GM21619 (cell line): ENCODE results near the gene STX4.
"Not testable (repeated sequence)": the region's sequence is repeated elsewhere in the genome, so short reads cannot be mapped to it uniquely, and the experiment has no call there.

ENCODE experiments used
- ATAC-seq: cut with Tn5 transposase; IDR thresholded peaks from one replicate; pipeline ENCODE4 v1.9.1; 2021; ENCODE audit not compliant: unreplicated experiment

STX4 gene

DNA sequence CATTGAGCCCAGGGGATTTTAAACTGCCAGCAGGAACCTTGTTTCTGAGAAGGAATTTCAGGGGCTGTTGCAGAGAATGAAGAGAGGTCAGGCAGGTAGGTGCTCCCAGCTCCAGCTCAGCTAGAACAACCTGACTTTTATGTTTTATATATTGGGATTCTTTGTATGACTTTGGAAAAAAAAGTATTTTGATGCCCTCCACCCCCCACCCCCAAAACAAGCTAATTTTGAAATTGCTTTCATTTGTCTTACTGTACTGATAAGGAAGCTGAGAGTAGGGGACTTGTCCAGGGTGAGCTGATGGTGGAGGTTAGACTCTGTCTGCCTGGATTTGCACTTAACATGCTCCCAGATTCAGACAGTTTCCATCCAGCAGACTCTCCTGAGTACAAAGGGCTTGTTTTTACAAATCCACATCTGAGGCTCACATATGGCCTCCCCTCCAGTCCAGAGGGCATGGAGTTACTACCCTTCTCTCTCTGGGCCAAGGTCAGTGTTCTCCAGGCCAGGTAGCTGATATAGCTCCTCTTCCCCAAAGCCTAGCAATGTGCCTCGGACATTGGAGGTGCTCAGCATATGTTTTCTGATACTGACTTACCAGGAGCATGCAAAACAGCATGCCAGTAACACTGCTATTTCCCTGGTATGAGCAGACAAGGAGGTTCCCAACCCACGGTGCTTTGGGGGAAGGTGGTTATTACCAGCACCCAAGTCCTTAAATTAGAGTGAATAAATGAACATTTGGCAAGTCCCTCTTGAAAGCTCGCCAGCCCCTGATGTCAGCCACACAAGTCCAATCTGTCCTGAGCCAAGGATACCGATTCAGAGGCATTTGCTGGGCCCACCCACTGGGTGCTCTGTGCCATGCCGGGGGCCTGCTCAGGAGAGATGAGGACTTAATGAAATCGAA lies 34.3 kb upstream of the STX4 start:
- no peak for ATAC-seq

DNA sequence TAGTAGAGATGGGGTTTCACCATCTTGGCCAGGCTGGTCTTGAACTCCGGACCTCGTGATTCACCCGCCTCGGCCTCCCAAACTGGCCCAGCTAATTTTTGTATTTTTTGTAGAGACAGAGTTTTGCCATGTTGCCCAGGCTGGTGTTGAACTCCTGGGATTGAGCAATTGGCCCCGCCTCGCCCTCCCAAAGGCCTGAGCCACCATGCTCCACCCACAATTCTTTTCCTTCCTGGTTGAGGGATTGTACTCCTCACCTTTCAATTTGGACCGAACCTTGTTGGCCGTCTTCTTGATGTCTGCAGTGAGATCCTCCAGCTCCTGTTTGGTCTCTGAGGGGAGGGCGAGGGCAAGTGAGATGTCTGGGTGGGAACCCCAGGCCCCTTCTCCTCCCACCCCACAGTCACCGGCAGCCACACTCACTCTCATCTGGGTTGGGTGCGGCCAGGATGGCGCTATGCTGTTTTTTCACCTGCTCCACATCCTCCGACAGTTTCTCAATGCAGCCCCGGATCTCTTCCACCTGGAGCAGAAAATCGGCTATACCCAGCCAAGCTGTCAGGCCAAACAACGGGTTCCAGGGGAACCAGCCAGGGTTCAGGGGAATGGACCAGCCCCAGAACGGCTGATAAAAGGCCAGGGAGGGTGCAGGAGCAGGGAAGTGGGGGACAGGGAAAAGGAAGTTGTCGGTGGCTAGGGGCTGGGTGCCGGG lies 32.5 kb upstream of the STX4 start:
- no peak for ATAC-seq

DNA sequence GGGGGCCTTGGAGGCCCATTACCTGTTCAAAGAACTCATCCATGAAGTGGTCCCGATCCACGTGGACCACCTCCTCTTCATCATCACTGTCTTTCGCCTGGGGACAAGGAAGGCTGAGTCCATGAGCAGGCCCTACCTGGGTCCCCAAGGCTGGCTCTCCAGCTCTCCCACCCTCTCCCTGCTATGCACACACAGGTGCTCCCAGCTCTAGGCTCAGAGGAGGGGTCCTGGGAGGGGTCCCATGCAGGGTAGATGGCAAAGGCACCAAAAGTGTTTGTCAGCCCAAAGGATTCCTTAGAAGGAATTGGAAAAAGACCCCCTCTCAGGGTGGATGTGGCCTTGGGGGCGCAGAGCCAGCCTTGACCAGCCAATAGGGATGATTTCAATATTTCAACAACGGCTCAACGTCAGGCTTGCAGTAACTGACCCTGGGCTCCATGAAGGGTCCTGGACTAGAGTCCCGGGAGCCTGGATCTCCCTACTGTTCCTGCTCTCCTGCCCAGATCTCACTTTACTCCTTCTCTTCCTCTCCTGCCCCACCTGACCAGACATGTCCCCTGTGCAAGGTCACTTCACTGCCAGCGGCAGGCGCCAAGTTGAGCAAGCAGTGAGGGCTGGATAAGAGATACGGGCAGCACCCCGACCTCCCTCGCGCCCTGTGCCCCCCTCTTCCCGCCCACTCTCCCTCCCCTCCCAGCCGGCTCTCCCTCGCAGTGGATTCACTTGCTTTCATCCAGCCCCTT lies 31.7 kb upstream of the STX4 start:
- ATAC-seq = no peak

DNA sequence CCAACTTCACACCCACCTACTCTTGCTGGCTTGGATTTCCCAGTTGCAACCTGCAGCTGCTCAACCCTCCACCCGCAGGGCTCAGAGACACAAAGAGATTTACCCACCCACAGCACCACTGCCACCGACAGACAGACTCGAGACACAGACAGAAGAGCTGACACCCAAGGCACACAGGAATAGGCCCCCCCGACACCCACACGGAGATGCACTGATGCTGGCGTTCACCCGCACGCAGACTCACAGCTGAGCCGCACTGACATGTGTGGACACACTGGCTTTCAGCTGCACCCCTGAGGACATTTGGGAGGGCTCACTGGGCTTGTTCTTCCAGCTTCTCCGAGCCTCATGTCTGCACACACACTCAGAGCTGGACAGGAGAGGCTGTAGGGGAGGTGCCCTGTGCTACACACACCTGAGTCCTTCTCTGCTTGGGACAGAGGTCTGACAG lies 31.1 kb upstream of the STX4 start:
- no peak for ATAC-seq

DNA sequence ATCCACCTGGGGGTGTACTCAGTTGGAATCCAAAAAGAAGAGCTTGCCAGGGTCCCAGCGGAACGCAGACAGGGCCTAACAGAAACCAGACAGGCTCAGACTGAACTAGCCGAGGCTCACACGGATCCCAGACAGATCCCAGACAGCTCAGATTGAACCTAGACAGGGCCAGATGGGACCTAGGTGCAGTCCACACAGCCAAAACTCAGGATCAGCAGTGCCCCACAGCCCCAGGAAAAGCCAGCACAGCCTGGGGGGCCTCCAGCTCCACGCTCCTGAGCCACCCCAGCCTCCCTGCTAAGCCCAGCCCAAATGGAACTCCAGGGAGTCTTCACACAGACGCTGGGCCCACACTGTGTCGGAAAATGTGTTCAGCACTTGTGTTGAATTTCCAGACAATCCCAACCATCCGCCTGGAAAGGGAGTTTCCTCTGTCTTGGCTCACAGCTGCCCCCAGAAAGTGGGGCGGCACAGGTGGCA lies 30.5 kb upstream of the STX4 start:
- no peak for ATAC-seq

DNA sequence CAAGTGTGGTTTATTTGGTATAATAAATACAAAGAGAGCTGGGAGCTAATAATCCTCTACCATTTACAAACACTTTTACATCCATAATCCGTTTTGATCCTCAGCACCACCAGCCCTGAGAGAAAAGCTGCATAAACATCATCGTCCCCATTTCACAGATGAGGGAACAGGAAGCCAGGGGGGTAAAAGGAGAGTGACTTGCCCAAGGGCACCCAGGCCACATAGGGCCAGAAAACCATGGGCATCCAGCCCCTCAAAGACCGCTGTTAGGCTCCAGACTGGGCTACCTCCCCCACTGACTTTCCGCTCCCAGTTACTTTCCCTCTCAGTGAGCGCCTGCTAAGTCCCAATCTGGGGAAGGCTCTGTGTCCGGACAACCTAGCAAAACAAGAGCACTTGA lies 29.6 kb upstream of the STX4 start:
- no peak for ATAC-seq

DNA sequence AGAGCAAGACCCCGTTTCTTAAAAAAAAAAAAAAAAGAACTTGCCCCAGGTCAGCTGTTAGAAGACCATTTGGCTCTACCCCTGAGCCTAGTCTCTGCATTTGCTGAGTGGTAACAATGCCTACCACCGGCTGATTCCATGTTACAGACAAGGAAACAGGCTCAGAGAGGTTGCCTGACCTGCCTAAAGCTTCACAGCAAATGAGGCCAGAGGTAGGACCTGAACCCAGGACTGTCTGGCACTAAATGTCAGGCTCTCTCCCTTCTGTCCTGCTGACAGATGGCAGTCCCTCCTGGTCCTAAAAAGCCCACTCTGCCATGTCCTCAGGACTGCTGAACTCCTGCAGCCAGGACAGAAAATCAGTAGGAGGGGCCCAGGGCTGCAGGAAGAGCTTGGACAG lies 28.7 kb upstream of the STX4 start:
- ATAC-seq = no peak

DNA sequence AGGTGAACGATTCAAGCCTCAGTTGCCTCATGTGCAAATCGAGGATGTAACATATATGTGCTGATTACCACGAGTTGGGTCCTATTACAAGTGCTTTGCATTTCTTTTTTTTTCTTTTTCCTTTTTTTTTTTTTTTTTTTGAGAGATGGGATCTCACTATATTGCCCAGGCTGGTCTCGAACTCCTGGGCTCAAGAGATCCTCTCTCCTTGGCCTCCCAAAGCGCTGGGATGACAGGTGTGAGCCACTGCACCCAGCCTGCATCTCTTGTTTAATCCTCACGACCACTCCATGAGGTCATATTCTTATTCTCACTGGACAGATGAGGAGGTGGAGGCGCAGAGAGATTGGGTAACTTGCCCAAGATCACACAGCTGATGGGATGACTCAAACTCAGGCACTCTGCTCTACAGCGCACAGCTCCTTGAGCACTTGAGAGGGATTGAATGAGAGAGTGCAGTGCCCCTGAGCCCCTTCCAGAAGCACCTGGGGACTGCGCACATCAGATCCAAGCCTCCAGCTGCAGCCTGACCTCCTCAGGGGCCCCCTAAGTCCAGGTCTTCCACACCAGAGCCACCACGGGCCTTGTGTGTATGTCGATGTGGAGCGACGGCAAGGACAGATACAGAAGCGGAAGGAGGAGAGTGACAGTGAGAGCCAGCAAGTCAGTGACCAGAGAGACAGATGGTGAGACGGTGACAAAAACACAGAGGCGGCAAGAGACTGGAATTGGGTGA lies 27.8 kb upstream of the STX4 start:
- ATAC-seq = no peak

DNA sequence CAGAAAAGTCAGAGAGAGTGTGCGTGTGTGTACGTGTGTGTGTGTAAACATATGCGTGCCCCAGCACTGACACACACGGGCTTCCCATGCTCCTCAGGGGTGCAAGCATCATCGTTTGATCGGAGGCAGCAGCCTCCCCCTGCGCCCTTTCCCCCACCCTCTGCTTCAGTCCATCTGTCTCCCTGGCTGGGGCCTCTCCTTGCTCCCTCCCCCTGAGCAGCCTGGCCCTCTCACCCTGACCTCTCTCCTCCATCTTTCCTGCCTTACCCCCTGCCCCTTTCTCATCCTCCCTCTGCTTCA lies 27.3 kb upstream of the STX4 start:
- no peak for ATAC-seq

DNA sequence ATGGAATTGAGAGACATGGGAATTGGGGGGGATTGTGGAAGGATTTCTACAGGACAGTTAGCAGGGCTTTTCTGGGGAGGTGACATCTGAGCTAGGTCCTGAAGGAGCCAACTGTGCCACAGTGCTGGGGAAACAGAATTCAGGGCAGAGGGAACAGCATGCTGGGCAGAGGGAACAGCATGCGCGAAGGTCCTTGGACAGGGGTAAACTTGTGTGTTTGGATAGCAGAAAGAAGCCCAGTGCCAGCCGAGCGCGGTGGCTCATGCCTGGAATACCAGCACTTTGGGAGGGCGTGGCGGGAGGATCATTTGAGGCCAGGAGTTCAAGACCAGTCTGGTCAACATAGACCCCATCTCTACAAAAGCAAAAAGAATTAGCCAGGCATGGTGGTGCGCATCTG lies 26.8 kb upstream of the STX4 start:
- no peak for ATAC-seq

DNA sequence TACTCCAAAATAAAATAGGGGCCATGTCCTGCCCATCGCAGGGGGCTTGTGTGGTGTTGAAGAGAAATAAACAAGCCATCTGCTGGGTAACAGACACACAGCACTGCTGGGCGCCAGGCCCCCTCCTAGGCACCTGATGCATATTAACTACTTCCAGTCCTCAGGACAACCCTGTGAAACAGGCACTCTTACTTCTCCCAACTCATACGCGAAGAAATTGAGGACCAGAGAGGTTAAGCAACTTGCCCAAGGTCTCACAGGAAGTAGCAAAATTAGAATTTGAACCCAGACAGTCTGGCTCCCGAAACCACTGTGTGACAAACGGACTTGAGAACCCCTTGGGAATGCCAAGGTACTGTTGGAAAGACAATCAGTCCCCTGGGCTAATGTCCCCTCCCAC lies 25.7 kb upstream of the STX4 start:
- ATAC-seq = no peak

DNA sequence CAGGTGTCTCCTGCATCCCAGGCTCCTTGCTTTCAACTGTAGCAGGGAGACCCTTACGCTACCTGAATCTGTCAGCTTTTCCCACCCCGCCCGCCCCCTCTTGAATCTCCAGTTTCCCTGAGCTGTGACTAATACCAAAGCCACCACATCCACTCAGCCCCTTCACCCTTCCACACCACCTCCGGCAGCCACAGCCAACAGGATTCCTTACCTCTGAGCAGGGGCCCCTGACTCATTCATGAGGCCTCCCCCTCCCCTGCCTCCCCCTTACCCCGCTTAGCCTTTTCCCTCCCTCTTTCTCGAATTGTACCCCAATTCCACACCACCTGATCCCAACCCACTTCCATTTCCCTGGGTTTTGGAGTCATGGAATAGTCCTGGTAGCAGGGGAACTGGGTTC lies 25.2 kb upstream of the STX4 start:
- ATAC-seq = no peak

DNA sequence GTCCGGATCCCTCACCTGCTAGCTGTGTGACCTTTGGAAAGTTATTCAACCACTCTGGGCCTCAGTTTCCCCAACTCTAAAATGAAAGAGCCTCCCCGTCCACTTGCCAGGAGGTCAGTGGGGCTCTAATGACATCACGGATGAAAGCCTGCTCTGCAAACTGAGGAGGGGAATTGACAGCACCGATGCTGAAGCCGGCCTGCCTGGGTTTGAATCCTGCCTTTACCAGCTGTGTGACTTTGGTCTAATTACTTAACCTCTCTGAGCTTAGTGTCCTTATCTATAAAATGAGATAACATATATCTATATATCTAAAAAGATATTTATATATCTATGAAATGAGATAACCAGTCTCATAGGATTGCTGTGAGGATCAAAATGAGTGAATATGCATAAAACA lies 24.8 kb upstream of the STX4 start:
- no peak for ATAC-seq

DNA sequence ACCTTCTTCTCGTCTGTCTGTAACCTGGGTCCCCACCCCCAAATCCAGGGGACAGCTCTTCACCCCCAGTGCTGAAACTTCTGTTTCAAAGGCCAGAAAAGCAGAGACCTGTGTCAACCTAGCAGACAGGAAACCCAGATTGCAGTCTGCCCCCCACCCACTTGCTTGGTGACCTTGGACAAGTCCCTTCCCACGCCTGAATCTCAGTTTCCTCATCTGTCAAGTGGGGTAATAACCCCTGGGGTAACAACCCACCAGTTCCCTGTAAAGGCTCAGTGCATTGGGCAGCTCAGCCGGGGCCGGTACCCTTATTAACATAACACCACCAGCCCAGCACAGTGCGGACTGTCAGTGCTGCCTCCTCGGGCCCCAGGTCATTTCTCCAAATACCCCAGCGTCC lies 24.2 kb upstream of the STX4 start:
- no peak for ATAC-seq

DNA sequence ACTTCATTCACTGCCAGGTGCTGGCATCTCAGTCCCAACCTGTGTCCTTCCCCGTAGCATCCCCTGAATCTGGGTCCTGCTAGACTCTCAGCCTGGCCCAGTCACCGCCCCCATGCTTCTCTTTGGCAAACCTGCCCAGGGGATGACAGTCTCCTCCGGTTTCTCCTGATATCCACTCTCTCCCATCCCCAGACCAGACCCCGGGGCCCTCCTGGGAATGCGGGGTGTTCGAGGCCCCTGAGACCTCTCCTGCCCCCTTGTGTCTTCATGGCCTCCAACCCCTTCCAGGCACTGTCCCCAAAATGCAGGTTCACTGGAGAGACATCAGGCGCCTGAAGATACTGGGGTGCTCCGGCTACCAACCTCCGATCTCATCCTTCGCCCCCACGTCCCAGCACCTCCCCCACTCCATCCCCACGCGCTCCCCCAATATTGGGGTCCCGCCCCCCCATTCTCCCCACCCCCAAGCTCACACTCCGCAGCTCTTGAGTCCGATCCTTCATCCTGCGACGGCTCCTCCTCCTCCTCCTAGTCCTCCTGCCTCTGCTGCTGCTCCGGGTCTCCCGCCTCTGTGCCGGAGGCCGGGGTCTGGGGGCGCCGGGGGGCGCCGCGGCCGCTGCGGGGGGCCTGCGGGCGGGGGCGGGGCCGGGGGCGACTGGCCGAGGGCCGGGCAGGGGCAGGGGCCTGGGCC lies 23.3 kb upstream of the STX4 start:
- no peak for ATAC-seq

DNA sequence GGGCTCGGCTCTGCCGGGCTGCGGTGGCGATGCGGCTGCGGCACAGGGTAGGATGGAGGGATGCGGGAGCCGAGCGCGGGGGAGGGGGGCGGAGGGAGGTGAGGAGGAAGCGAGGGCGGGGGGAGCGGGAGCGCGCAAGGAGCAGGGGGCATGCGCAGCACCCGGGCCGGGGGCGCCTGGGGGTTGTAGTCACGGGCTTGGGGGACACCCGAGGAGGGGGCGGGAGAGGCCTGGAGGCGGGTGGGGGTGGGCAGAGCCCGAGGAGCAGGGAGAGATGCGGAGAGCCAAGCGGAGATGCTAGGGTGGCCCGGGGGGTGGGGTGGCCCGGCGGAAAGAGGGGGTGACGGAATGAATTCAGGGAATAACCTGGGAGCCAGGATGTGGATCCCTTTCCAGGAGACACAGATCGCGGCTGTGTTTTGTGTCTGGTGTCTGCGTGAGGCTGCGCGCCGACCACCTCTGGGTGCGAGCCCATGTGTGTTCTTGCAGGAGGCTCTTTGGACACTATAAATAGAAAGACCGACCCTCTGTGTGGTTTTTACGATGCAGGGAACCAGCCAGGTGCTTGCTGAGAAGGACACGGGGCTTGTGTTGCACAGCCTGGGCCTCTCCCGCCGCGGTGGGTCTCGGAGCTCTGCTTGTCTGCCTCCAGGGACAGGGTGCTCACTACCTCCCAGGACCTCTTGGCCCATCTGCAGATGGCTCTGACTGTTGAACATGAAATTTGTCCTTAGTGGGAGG lies 22.6 kb upstream of the STX4 start, which contains the start of gene STX1B:
Gene STX1B, minus strand, starts transcription at position 54 of the 741 bp plus-strand sequence. CDS start 242 bp downstream, outside the sequence.
- ATAC-seq = no peak

DNA sequence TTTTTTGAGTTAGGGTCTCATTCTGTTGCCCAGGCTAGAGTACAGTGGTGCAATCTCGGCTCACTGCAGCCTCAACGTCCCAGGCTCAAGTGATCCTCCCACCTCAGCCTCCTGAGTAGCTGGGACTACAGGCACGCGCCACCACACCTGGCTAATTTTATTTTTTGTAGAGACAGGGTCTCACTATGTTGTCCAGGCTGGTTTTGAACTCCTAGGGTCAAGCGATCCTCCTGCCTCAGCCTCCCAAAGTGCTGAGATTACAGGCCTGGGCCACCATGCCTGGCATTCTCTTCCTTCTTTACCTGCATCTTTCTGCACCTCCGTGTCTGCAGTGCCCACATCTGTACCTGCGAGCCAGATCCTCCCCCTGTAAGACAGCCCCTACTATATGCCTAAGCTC lies 21.5 kb upstream of the STX4 start:
- ATAC-seq = not testable (repeated sequence)

DNA sequence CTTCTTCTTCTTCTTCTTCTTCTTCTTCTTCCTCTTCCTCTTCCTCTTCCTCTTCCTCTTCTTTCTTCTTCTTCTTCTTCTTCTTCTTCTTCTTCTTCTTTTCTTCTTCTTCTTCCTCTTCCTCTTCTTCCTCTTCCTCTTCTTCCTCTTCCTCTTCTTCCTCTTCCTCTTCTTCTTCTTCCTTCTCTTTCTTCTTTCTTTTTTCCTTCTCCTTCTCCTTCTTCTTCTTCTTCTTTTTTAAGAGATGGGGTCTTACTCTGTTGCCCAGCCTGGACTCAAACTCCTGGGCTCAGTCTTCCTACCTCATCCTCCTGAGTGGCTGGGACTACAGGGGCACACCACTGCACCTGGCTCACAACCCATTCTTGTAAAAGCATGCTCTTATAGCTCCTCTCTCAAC lies 20.1 kb upstream of the STX4 start:
- ATAC-seq = not testable (repeated sequence)

DNA sequence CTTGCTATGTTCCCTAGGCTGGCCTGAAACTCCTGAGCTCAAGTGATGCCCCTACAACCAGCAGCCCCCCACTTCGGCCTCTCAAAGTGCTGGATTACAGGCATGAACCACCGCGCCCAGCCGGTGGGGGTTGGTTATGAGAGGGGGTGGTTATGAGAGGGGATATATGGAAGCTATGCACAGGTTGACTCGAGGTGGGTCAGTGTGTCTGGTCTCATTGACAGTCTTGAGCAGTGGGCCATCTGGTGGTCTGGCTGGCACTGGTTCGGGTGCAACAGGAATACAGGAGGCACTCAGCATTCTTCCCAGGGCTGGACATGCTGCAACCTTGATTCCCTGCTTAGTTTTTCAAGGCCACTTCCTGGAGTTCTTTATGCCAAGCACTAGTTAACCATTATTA lies 17.3 kb upstream of the STX4 start:
- no peak for ATAC-seq

DNA sequence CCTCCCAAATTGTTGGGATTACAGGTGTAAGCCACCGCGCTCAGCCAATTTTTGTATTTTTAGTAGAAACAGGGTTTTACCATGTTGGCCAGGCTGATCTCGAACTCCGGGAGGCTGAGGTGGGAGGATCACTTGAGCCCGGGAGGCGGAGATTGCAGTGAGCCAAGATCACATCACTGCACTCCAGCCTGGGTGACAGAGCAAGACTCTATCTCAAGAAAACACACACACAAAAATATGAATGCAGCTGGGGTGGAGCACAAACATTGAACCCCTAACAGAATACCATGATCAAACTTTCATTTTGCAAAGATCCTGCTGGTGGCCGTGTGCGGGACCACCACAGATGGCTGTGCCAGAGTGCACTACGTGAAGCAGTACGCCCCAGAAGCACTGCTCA lies 15.6 kb upstream of the STX4 start:
- ATAC-seq = not testable (repeated sequence)
